DLD1 (cell line): ENCODE measurements around the gene PARD3B.

Experiments
- in situ Hi-C: cut with HindIII; loops from 2 replicates; pipeline ENCODE4 v1.10.0; 2017; ENCODE audit warnings: low sequenced_read_pairs

The PARD3B gene

DNA sequence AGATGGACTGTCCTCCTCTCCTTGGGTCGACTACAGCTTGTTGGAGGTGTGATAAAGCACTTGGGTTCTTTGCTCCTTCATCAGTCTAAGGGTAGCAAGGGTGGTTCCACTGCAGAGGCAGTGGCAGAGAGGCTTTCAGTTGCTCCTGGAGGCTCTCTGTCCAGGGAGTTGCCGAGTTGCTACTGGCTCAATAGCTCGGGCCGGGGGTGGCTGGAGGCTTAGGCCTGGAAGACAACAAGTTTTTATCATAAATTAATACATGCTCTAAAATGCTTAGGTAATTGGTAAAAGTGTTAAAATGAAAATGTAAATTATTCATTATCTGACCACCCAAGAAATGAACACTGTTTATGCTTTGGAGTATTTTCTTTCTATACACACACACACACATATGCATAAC, 975.0 kb downstream of the PARD3B start:
- in situ Hi-C loops: no loop called here

DNA sequence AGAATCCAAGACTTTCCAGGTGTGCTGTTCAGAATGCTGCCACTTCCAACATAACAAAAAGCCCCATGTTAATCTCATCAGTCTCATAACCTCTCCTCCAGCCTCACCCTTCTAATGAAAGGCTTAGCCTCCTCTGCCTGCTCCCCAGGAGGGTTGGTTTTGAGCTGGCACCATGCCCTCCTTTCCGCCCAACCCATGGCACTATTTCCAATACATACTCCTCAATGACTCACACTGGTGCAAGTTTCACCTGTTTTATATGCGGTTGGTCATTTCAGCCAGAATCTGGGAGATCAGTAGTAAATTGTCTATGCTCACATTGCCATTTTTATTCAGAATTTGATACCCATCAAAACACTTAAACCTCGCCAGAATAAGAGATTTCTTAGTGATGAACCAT, 979.4 kb downstream of the PARD3B start:
- in situ Hi-C loops: no loop called here

DNA sequence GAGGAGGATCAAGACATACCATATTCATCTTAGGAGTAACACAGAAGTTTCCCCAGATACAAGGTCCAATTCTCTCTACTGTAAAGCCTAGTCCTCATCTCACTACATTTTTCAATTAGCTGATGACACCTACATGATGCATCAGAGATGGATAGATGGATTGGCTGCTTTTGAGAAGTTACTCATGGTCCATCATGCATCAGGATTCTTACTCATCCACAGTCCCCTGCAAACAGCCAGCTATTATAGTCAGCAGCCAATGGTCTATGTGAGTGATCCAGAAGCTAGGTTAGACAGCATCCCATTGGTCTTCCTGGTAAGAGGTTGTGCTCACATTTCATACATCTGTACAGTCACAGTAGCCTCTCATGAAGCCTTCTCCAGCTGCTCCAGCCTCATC, 982.5 kb downstream of the PARD3B start:
- in situ Hi-C loops: no loop called here

DNA sequence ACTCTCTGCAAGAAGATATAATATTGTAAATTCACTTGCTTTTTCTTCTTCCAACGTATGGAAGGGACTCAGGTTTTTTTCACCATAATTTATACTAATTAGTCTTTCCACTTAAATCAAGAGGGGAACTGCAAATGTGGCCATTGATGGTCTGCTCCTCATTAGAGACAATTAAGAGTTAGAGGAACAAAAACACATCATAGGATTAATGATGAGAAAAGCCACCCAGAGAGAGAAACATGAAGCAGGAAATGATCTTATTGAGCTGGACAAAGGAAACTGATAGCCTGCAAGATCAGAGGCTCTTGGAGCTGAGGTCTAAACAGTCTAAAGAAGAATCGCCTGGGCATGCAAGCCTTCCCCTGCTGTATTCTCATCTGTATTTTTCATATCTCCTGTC, 985.8 kb downstream of the PARD3B start:
- in situ Hi-C loops: no loop called here

DNA sequence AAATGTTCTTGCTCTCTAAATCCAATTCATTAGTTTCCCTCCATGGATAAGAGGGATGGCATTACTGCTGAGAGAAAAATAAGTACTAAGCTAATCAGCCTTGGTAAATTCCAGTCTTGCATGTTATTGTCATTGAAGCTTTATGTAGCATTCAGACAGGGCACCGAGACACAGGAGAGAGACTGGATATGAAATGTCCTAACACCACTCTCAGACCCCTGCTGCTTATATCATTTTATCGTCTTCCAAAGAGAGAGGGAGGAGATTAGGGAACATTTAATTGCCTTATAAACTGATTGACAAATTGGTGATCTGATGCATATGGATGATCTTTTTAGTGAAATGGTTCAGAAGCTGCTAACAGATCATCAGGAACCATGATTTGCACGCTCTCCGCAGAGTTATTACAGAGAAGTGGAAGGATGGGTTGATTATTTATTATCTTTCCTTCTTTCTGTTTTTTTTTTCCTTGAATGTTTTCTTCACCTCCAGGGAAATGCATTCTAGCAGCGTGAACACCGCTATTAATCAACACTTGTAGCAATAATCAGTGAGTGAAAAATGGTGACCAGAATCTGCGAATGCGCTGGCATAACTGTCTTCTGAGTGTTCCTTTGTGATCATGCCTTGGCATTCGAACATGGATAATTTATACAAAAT, 986.3 kb downstream of the PARD3B start:
- in situ Hi-C loops: no loop called here

DNA sequence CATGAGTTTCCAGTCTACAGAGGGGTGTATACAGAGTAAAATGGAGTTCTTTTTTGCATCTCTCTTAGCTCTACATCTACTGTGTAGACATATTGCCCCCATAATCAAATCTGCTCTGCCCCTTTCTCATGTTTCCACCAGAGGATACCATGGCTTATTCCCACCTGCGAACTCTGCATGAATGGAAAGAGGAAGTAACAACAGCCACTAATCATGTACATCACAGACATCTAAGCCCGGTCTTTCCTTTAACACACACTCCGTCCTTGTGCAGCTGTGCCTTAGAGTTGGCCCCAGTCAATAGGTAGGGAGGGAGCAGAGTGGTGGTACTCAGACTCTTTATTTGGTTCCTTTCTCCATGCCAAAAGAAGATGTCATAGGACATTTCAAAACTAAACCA, 989.7 kb downstream of the PARD3B start:
- in situ Hi-C loops: no loop called here

DNA sequence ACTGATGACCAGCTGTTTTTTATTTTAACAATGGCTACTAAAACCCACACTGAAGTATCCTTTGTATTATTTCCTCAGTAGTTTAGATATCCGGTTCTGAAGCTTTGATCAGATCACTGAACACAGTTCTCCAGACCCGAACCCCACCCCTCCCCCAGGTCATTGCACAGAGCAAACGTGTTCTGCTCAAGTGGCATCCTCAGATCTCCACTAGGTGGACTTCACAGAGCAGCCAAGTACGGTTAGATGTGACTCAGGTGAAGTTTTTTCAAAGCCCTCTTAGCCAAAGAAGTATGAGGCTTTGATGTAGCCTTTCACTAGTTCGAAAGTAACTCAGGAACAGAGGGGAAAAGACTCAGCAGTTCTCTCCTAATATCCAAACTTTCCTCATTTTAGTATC, 994.3 kb downstream of the PARD3B start:
- in situ Hi-C loops: no loop called here

DNA sequence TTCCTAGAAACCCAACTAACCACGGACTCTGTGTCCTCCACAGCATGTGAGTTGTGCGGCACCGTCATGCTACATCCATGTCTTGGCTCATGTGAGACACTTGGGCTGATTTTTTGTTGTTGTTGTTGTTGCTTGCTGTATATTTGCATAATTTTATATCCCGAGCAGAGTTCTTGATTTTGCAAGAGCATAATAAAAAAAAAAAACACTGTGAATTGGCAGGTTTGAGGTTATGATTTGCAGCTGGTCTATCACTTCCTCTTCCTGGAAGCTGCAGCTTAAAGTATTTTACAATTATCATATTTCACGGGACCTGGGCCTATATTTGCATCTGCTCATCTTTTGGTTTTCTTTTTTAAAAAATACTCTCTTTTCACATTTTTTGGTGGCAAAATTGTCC, 994.8 kb downstream of the PARD3B start:
- in situ Hi-C loops: no loop called here

DNA sequence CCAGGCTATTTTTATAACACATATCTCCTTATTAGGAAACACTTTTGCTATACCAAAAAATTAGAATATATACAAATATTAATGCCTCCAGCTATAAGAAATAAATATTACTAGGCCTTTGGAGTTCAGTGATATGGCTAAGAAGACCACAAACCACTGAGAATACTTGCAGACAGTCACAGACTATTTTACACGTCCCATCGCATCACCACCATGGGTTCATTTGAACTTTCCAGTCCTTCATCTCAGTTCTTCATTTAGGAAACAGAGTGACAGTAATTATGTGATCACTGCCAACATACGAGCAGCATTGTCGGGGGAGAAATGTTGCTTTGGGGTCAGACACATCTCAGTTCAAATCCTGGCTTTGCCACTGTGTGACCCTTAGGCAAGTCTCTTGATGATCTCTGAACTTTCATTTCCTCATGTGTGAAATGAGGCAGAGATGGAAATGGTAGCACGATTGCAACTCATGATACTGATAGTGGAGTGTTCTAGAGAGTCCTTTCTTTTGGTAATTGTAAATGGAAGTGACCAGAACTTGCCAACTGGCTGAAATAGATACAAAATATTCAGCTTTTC, 998.1 kb downstream of the PARD3B start:
- in situ Hi-C loops: no loop called here

DNA sequence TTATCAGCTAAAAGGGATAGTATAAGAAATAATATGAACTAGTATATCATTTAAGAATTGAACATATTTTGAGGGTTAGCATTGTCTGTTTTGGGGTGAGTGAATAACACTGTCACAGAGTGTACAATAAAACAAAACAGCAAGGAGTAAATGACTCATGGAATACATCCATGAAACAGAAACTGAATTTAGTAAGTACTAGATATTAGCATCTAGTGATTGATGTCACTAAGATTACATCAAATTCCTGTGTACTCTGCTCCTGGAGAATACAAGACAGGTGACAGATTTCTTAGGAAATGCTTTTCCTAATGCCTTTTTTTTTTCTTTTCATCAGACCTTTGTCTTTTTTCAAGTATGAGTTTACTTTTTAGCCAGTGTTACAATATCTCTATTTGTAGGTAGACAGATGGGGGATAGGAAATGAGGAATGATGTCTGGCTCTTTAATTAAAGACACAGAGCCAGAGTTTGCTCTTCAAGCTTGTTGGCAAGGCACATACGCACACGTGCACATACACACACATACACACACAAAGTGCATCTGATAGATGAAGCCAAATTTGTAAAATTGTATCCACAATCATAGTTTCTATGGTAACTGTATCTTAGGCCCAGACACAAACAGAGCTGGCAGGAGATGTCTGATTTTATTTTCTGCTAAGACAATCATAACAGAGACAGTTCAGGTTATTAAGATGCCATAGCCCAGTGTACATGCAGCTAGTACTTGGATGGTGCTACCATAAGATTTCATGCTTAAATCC, 998.8 kb downstream of the PARD3B start:
- in situ Hi-C loops: no loop called here

DNA sequence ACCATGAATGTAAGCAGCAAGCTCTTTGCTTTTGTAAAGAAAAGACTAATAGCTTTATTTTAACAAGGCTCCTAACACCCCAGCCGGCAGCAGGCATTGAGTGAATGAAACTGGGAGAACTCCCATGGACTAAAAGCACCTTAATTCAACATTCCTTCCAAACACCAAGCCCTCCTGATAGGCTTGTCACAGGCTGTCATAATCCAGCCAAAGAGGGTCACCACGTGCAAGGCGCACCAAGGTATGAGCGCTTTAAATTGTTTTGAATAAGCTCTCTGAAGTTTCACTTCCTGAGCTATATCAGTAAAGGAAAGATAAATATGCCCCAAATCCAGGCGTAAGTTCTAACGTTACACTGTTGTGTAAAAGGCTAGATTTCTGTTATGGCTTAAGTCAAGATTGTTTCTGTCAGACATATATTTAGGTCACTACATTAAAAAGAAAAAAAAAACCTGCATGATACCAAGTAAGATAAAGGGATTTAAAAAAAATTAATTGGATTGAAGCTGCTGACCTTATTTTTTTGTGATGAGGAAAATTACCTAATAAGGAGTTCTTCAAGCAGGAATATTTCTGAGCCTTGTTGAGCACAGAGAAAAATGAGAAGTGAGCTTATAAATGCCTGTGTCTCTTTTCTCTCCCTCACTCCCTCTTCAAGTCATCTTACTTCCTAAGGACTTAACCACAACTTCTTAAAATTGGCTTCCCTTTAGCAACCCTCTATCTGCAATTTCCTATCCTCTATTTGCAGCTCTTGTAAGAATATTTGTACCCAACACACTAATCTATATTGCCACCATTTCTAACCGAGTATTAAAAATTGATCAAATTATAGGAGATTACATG, 1000.9 kb downstream of the PARD3B start:
- in situ Hi-C loops: no loop called here

DNA sequence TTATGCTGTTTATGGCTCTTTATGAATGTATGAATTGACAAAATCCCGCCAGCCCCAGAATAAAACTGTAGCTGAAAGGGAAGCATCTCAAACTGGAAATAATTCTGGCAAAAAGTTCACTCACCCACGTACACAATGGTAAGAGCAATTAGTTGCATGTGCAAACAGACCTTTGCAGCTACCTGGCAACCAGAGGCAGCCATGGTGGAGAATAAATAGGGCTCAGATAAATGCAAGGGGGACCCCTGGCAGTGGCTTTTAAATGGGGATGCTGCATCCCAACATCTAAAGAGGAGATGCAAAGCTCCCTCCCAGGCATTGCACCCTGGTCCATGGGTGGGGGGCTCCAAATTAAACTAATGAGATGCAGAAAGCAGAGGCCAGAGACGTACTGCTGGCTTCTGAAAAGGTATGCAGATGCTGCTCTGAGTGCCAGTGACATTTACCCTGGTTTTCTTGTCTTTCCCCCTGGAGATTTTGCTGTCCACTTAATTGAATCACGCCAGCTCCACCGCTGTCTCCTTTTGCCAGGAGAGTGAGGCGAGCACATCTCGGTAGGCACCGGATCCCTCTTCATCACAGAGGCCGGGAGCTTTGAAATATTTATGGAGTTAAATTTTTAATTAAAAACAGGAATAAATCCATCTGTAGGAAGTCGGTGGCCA, 1010.4 kb downstream of the PARD3B start:
- in situ Hi-C loops: no loop called here

DNA sequence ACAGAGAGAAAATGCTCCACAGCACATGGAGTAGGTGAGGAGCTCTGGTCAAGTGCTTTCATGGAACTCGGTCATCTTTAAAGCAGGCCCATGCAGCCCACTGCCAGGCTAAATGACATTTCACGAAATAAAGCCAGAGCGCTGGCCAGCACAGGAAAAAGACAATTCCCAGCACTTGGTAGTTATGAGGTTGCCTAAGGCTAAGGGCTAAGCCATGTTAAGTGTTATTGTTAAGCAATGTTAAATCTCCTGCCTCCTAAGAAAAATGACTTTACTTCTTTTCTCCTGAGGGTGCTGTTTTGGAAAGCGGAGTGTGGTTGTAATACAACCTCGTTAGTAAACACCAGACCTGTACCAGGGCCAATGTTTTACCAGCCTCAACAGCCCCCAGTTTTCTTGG, 1011.1 kb downstream of the PARD3B start:
- in situ Hi-C loops: no loop called here

DNA sequence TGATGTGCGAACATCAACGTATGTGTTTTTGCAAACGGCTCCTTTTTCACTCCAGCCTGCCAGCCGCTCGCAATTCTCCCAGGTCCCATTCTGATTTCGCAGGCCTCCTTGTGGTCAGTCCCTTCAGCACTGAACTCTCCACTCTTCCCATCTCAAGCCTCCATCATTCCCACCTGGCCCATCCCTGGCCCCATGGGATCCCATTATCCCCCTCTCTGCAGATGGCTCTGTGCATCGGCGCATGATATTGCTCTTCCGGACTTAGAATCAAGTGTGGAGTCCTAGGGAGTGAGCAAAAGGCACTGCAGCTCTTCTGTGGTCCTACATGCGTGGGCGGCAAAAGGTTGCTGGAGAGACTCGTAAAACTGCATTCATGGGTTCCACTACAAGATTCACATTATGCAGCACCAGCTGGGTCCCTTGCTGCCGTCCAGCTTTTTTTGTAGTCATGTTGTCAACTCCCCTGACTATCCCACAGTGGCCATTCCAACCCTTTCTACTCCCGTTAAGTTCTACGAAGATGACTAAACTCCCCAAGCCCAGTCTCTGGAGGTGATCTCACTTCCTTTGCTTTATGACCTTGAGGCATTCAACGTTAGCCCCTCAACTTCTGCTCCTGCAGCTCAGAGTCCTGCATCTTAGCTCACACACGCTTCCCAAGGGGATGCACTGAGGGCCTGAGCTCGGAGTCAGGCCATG, 1011.7 kb downstream of the PARD3B start:
- in situ Hi-C loops: no loop called here

DNA sequence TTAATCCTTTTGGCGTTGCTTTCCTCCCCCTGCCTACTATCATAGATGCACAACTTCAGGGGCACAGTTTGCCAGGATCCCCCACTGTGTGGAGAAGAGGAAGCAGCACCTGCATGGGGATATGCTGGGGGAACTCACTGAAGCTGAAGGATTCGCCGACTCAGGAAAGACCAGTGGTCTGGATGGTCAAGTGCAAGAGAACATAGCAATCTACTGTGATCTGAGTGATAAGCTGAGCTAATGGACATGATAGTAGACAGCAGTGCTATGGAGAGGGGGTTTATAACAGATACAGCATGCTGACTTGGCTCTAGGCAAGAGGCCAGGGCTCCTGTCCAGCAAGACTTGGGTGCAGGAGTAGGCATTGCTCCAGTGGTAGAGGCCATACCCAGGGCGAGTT, 1012.6 kb downstream of the PARD3B start:
- in situ Hi-C loops: no loop called here

DNA sequence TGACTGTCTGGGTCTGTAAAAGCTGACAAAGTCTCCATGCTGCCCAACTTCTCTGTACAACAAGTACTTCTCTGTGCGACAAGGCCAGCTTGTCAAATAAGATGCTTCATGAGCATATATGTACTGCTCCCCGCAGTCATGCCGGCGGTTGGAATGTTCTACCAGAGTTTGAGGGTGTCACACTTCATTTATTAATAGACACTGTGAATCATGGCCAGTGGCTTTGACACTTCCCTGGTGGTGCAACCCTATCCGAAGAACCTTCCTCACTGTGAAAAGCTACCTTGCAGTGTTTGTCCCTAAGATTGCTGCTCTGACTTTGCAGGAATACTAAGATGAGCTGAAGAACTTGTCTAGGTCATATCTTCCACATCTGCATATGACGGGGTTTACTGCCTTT, 1016.2 kb downstream of the PARD3B start:
- in situ Hi-C loops: no loop called here

DNA sequence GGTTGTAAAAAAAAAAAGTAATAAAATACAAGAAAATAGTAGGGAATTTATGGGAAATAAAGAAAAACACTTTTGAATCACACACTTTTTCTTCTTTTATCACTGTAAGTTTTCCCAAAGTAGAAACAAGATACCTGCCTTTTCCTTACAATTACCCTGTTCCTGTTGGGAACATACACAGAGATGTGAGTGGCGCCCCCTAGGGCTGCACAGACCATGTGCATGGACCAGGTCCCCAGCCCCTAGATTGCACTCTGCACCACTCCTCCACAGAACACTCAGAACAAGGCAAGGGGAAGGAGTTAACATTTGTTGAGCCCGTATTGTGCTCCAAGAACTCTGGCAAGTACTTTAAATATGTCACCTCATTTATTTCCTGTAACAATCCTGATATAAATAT, 1018.4 kb downstream of the PARD3B start:
- in situ Hi-C loops: no loop called here

DNA sequence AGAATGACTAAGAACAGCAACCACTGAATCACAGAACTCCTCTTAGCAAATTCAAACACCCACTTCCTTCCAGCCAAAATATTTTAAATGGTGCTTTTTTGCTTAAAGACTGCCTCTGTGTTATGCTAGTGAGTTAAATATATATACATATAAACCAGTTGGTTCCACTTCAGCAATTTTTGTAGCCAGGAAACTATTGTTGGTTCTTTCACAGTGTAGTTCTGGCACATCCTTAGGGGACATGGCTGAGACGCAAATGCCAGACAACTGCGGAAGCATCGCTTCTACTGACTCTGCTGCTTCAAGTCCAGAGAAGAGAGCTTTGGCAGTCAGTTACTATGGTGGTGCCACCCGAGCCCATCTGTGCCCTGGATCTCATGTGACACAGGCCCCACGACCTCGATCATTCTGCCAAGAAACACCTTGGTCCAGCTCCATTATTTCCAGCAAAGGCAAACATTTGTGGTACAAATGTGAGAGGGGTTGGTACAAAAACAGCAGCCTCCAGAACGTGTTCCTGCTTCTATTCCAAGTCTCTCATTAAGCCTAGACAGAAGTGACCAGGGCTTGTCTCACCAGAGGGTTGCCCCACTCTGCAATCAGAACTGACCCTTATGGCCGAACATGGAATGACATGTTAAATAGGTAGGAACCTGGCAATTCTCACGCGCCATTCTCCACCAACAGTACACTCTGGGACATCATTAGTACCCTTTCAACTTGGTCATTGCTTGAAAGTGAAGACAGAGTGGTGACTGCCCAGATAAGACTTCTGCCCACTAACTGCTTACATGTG, 1019.3 kb downstream of the PARD3B start:
- in situ Hi-C loops: no loop called here

DNA sequence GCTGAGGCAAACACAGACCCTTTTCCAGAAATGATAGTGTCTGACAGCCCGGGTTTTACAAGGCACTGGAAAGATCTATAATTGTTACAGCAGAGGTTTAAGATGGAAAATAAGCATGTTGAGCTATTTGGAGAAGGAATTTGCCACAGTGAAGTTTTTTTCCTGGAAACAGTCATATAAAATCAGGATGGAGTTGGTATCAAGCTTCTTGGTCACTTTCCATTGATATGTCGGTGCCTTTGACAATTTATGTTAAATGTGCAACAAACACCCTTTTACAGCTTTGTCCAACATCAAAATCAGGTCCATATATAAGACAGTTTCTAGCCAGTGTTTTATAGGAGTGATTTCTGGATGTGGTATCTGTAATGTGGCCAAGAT, 1019.9 kb downstream of the PARD3B start:
- in situ Hi-C loops: no loop called here
